HepG2 (cell line): ENCODE data around the gene TBC1D7. TPM values are rescaled to one million over a fixed set of nuclear protein-coding genes. Genes with fewer than 3 reads are reported as not detected.

ENCODE experiments used
- ATAC-seq: fragments of 200-7000 bp; cut with Tn5 transposase; 3 replicates; pipeline ENCODE4 v1.9.1; 2020; ENCODE audit warnings: mild to moderate bottlenecking, moderate library complexity
- BruUV-seq: library from RNA; stranded (reverse); fragments of 400-500 nt; replicated peaks from 2 replicates; lab custom pipeline; 2021; lab: Mats Ljungman, UMichigan
- CTCF ChIA-PET: fragments of 300-600 bp; formaldehyde crosslinking; extraction: SDS; loops from one replicate; lab custom pipeline; 2021; ENCODE audit warnings: low total read pairs, inconsistent platforms, low intra/inter-chr PET ratio; lab: Yijun Ruan, JAX
- POLR2A ChIA-PET: fragments of 350-600 bp; sonication (Branson Sonifier 250); formaldehyde crosslinking; loops from one replicate; lab custom pipeline; 2020; ENCODE audit warnings: antibody characterized with exemption, inconsistent platforms; lab: Yijun Ruan, JAX
- DNase-seq: peaks from one replicate; pipeline ENCODE4 v3.0.0-alpha.2; 2015; ENCODE audit warnings: low spot score
- FAIRE-seq: peaks from 3 replicates; lab custom pipeline; 2011; peaks lifted over from hg19 to GRCh38; lab: Jason Lieb, UNC
- H2AFZ ChIP-seq: one replicate; pipeline ENCODE4 v1.6.1; 2011; ENCODE audit warnings: low read length, inconsistent platforms
- H3K27ac ChIP-seq: fragments of 300-600 bp; 3 replicates; pipeline ENCODE4 v1.8.0; 2011; ENCODE audit warnings: mixed run types, mild to moderate bottlenecking, mixed read lengths, low read length, inconsistent platforms; ENCODE audit not compliant: insufficient read depth; ENCODE audit errors: extremely low read length
- H3K27me3 ChIP-seq, 2 experiments: fragments of 200-600 bp in 1 of 2; 2 replicates in 1 of 2; 3 replicates in 1 of 2; pipeline versions ENCODE4 v1.6.0 to v1.8.0; 2011; ENCODE audit warnings: low read length in 2 of 2, mild to moderate bottlenecking in 2 of 2, moderate library complexity in 2 of 2, inconsistent platforms in 1 of 2; ENCODE audit not compliant: insufficient read depth in 2 of 2, control insufficient read depth in 1 of 2
- H3K36me3 ChIP-seq, 2 experiments: fragments of 200-600 bp in 1 of 2; replicated peaks in 1 of 2; 2 replicates in 1 of 2; 3 replicates in 1 of 2; pipeline versions ENCODE4 v1.5.1 to v1.8.0; 2011; ENCODE audit warnings: low read length in 2 of 2, inconsistent platforms in 1 of 2; ENCODE audit not compliant: insufficient read depth in 2 of 2, control insufficient read depth in 1 of 2
- H3K4me1 ChIP-seq: 2 replicates; pipeline ENCODE4 v1.5.1; 2012; ENCODE audit warnings: low read length, inconsistent platforms; ENCODE audit not compliant: insufficient read depth
- H3K4me2 ChIP-seq: 2 replicates; pipeline ENCODE4 v1.6.0; 2011; ENCODE audit warnings: low read depth, low read length, inconsistent platforms
- H3K4me3 ChIP-seq, 3 experiments: fragments of 200-600 bp in 1 of 3; sonication (generic), shearing (Covaris generic) in 1 of 3; replicated peaks in 1 of 3; 2 replicates each; pipeline ENCODE4 v1.5.1; 2011 to 2016; ENCODE audit warnings: low read length in 3 of 3, inconsistent platforms in 2 of 3, low read depth in 2 of 3, mild to moderate bottlenecking in 2 of 3, control low read depth in 1 of 3, mixed read lengths in 1 of 3; ENCODE audit not compliant: insufficient read depth in 1 of 3
- H3K79me2 ChIP-seq: one replicate; pipeline ENCODE4 v1.6.1; 2011; ENCODE audit warnings: low read length, inconsistent platforms; ENCODE audit not compliant: insufficient read depth
- H3K9ac ChIP-seq: 2 replicates; pipeline ENCODE4 v1.6.0; 2011; ENCODE audit warnings: mild to moderate bottlenecking, low read depth, low read length, inconsistent platforms; ENCODE audit not compliant: insufficient read depth
- H3K9me3 ChIP-seq: 2 replicates; pipeline ENCODE4 v1.5.1; 2012; ENCODE audit warnings: mild to moderate bottlenecking, low read length
- H4K20me1 ChIP-seq: 2 replicates; pipeline ENCODE4 v1.6.0; 2011; ENCODE audit warnings: inconsistent platforms, mild to moderate bottlenecking, low read length, moderate library complexity; ENCODE audit not compliant: insufficient read depth
- DMTF1 ChIP-seq: sonication (generic); formaldehyde crosslinking; IDR thresholded peaks from 2 replicates; pipeline ENCODE4 v1.4.0; 2020; ENCODE audit warnings: mild to moderate bottlenecking, missing genetic modification reagents
- ZFAT ChIP-seq: sonication (generic); formaldehyde crosslinking; conservative IDR thresholded peaks from 2 replicates; pipeline ENCODE4 v1.8.1; 2023; ENCODE audit warnings: missing genetic modification reagents, inconsistent platforms
- ZMAT5 ChIP-seq: sonication (generic); formaldehyde crosslinking; IDR thresholded peaks from 2 replicates; pipeline ENCODE4 v1.5.0; 2020; ENCODE audit warnings: mild to moderate bottlenecking, low read depth, missing genetic modification reagents, borderline replicate concordance
- WGBS: methylation state at CpG from one replicate; pipeline ENCODE4 v1.1.6; 2017; ENCODE audit warnings: low lambda C conversion rate; 5-methylcytosine and 5-hydroxymethylcytosine counted together
- in situ Hi-C: cut with HindIII; loops from 2 replicates; pipeline ENCODE4 v1.10.0; 2017; ENCODE audit warnings: low pct_unique_long_range_greater_than_20kb; ENCODE audit not compliant: extremely low pct_ligation_motif_present
- intact Hi-C: fragments of 100-400 bp; cut with micrococcal nuclease; formaldehyde crosslinking; loops from one replicate; pipeline ENCODE4 v1.10.0; 2022; ENCODE audit not compliant: unreplicated experiment
- polyA plus RNA-seq, 8 experiments: library from polyadenylated mRNA; depleted of rRNA in 3 of 8; stranded (reverse) in 7 of 8; unstranded in 1 of 8; fragments of >200 nt; fragmentation: Illumina TruSeq in 4 of 8; extraction: Trizol in 4 of 8; gene quantifications; 2 replicates each; pipeline versions ENCODE4 v1.2.1 to v1.2.3, GENCODE V29; 2011 to 2016; ENCODE audit warnings: low read depth in 4 of 8, missing spikeins in 1 of 8, mixed read lengths in 1 of 8; ENCODE audit not compliant: insufficient read depth in 1 of 8
- total RNA-seq, 5 experiments: library from RNA; depleted of rRNA; stranded (reverse); fragments of >200 nt; fragmentation: Illumina TruSeq; extraction: Trizol; gene quantifications; 2 replicates each; pipeline ENCODE4 v1.2.3, GENCODE V29; 2016; ENCODE audit warnings: low read depth in 1 of 5
- TF ChIP-seq, protein P1 (sequence below), 2 experiments: fragments of 450-650 bp in 1 of 2; sonication (generic) in 1 of 2; formaldehyde crosslinking in 1 of 2; IDR thresholded peaks; 2 replicates each; pipeline versions ENCODE4 v1.6.1 to v1.8.0; 2016 to 2022; ENCODE audit warnings: antibody characterized with exemption in 1 of 2, mild to moderate bottlenecking in 1 of 2, missing genetic modification reagents in 1 of 2

Gene TBC1D7
- total and polyA plus RNA-seq, 2 of the 13 experiments (the other 11 are each of a cell fraction or from before 2014, with no cell fraction given): 23.3 to 30.8 TPM

- no peaks in the 10 kb centered on the region for H3K9me3 ChIP-seq
- H3K27ac ChIP-seq: no peak overlapping the region
- H3K79me2 ChIP-seq: no peaks in the 10 kb centered on the region
- H3K4me2 ChIP-seq: no peak overlapping the region
- peaks cover 16% of the 10 kb centered on the region for H3K4me1 ChIP-seq
- H4K20me1 ChIP-seq: no peaks in the 10 kb centered on the region
- WGBS: 78% methylated on average over 9 of the region's 9 CpGs
- no peak overlapping the region for H3K4me3 ChIP-seq
- no peaks in the 10 kb centered on the region for H3K27me3 ChIP-seq
- ATAC-seq: no peak
- ChIA-PET CTCF (no interaction called here), POLR2A (no interaction called here)
- no peak overlapping the region for H2AFZ ChIP-seq
- in situ Hi-C loops (no loop called here), intact Hi-C loops (no loop called here)
- H3K36me3 ChIP-seq: no peaks in the 10 kb centered on the region
- no peak overlapping the region for H3K9ac ChIP-seq
- DNase-seq: no peak
- no peak for FAIRE-seq
- TF ChIP-seq ZFAT (CRISPR knock-in tag) (no peak), DMTF1 (CRISPR knock-in tag) (no peak), ZMAT5 (CRISPR knock-in tag) (no peak)
- TF ChIP-seq, protein P1, sequence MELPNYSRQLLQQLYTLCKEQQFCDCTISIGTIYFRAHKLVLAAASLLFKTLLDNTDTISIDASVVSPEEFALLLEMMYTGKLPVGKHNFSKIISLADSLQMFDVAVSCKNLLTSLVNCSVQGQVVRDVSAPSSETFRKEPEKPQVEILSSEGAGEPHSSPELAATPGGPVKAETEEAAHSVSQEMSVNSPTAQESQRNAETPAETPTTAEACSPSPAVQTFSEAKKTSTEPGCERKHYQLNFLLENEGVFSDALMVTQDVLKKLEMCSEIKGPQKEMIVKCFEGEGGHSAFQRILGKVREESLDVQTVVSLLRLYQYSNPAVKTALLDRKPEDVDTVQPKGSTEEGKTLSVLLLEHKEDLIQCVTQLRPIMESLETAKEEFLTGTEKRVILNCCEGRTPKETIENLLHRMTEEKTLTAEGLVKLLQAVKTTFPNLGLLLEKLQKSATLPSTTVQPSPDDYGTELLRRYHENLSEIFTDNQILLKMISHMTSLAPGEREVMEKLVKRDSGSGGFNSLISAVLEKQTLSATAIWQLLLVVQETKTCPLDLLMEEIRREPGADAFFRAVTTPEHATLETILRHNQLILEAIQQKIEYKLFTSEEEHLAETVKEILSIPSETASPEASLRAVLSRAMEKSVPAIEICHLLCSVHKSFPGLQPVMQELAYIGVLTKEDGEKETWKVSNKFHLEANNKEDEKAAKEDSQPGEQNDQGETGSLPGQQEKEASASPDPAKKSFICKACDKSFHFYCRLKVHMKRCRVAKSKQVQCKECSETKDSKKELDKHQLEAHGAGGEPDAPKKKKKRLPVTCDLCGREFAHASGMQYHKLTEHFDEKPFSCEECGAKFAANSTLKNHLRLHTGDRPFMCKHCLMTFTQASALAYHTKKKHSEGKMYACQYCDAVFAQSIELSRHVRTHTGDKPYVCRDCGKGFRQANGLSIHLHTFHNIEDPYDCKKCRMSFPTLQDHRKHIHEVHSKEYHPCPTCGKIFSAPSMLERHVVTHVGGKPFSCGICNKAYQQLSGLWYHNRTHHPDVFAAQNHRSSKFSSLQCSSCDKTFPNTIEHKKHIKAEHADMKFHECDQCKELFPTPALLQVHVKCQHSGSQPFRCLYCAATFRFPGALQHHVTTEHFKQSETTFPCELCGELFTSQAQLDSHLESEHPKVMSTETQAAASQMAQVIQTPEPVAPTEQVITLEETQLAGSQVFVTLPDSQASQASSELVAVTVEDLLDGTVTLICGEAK (IDR thresholded peaks at IDR 0.05): no peak
- TF ChIP-seq, protein P1 (CRISPR knock-in tag; IDR thresholded peaks at IDR 0.05): no peak
- BruUV-seq: no TSS peak
Measured at GRCh38 chr6:13372688-13373487, 44.6 kb upstream of the TBC1D7 start.
